Brain microvascular endothelial cell (primary cell): Measurements from ENCODE around the gene CD33.

ENCODE experiments used
- DNase-seq: peaks from one replicate; pipeline ENCODE4 v3.0.0-alpha.2; 2020
- H3K27ac ChIP-seq: fragments of 250-450 bp; sonication (Bioruptor Pico); 2 replicates; pipeline ENCODE4 v1.5.1; 2020; ENCODE audit warnings: mild to moderate bottlenecking, moderate library complexity
- H3K27me3 ChIP-seq: fragments of 250-450 bp; sonication (Bioruptor Pico); replicated peaks from 2 replicates; pipeline ENCODE4 v1.5.1; 2020; ENCODE audit warnings: mild to moderate bottlenecking
- H3K36me3 ChIP-seq: fragments of 250-450 bp; sonication (Bioruptor Pico); replicated peaks from 2 replicates; pipeline ENCODE4 v1.5.1; 2020; ENCODE audit warnings: mild to moderate bottlenecking
- H3K4me3 ChIP-seq: 2 replicates; pipeline ENCODE4 v1.5.1; 2011; ENCODE audit warnings: low read depth, mild to moderate bottlenecking, control low read depth, low read length, moderate library complexity
- in situ Hi-C: cut with HindIII; loops from 2 replicates; pipeline ENCODE4 v1.10.0; 2017; ENCODE audit warnings: low sequenced_read_pairs, low pct_ligation_motif_present
- TF ChIP-seq, protein P1 (sequence below): IDR thresholded peaks from 2 replicates; pipeline ENCODE4 v1.5.1; 2011; ENCODE audit warnings: low read depth, mild to moderate bottlenecking, moderate library complexity, low read length, control low read depth, inconsistent platforms; ENCODE audit errors: missing control alignments

CD33 gene

GRCh38 chr19:51227326-51227725, 2.4 kb downstream of the CD33 start:
- Histone ChIP-seq H3K36me3 (no peaks in the 10 kb centered on the region), H3K4me3 (no peak overlapping the region), H3K27ac (no peak overlapping the region), H3K27me3 (no peaks in the 10 kb centered on the region)
- TF ChIP-seq, protein P1, sequence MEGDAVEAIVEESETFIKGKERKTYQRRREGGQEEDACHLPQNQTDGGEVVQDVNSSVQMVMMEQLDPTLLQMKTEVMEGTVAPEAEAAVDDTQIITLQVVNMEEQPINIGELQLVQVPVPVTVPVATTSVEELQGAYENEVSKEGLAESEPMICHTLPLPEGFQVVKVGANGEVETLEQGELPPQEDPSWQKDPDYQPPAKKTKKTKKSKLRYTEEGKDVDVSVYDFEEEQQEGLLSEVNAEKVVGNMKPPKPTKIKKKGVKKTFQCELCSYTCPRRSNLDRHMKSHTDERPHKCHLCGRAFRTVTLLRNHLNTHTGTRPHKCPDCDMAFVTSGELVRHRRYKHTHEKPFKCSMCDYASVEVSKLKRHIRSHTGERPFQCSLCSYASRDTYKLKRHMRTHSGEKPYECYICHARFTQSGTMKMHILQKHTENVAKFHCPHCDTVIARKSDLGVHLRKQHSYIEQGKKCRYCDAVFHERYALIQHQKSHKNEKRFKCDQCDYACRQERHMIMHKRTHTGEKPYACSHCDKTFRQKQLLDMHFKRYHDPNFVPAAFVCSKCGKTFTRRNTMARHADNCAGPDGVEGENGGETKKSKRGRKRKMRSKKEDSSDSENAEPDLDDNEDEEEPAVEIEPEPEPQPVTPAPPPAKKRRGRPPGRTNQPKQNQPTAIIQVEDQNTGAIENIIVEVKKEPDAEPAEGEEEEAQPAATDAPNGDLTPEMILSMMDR = no peak
- DNase-seq = no peak
- in situ Hi-C loops = no loop called here

DNA sequence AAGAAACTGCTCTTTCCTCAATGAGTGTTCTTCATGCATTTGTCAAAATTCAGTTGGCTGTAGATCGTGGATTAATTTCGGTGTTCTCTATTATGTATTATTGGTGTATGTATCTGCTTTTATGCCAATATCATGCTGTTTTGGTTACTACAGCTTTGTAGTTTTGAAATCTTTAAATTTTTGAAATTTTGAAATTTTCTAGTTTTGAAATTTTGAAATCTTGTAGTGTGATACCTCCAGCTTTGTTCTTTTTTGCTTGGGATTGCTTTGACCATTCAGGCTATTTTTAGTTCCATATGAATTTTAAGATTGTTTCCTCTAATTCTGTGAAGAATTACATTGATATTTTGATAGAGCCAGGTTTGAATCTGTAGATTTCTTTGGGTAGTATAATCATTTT, 3.1 kb downstream of the CD33 start:
- H3K36me3 ChIP-seq = no peaks in the 10 kb centered on the region
- in situ Hi-C loops = no loop called here
- no peak for DNase-seq
- H3K27ac ChIP-seq = no peak overlapping the region
- no peaks in the 10 kb centered on the region for H3K27me3 ChIP-seq
- TF ChIP-seq, protein P1 = no peak
- H3K4me3 ChIP-seq = no peak overlapping the region

DNA sequence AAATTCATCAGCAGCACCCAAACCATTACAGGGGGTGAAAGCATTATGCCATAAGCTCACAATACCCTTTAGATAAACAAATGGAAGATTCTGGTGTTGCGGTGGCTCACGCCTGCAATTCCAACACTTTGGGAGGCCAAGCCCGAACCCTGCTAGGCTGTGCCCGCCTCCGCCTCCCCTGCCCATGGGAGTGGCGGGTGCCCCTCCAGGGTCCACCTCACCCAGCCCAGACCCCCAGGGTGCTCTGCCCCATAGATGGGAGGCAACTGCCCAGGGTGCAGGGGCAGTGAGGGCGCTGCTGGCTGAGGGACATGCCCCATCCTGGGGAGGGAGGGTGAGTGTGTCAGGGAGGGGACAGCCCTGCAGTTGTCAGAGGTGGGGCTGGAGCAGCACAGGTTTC, 16.0 kb downstream of the CD33 start:
- in situ Hi-C loops = no loop called here
- no peaks in the 10 kb centered on the region for H3K27me3 ChIP-seq
- no peak overlapping the region for H3K27ac ChIP-seq
- H3K4me3 ChIP-seq = no peak overlapping the region
- no peaks in the 10 kb centered on the region for H3K36me3 ChIP-seq
- TF ChIP-seq, protein P1 = no peak
- DNase-seq = no peak

DNA sequence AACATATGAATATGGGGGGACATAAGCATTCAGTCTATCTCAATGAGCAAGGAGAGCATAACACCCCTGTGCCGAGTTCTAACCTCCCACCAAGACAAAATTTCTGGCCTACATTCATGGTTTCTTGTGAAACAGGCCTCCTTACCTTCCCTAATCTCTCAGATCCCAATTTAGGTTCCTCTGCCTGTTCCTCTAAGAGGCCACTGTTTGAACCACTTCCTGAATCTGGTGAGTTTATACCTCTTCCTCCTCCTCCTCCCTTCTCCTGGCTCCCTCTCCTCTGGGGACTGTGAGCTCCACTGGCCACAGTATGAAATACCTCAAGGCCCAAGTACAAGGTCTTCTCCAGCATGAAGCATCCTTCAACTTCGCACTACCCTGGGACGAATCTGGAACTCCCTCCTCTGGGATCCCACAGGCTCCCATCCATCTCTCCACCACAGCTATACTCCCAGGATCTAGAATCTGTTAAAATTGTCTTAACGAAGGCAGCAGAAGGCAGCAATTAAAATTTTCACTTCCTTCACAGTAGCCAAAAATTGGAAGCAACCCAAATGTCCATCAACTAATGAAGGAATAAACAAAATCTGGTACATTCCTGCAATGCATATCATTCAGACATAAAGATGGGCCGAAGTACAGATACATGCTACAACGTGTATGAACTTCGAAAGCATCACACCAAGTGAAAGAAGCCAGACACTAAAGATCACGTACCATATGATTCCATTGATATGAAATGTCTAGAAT, 18.2 kb downstream of the CD33 start:
- no peaks in the 10 kb centered on the region for H3K27me3 ChIP-seq
- TF ChIP-seq, protein P1 = no peak
- in situ Hi-C loops = no loop called here
- no peak overlapping the region for H3K27ac ChIP-seq
- no peak for DNase-seq
- no peak overlapping the region for H3K4me3 ChIP-seq
- no peaks in the 10 kb centered on the region for H3K36me3 ChIP-seq

DNA sequence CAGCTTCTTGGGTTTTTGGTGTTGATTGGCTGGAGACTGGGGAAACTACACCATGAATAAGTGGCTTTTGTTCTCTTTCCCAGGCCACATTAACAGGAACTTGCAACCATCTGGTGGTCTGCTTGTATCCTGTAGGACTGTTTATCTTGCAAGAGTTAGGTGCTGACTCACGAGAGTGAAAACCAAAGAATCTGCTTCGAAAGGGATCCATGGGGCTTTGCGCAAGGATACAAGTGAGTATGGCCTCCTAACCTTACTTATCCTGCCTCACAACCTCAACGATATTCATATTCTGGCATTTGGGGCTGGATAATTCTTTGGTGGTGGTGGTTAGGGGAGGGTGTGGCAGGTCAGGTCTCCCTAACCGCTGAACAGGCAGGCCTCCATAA, 21.3 kb downstream of the CD33 start:
- Histone ChIP-seq H3K27me3 (no peaks in the 10 kb centered on the region), H3K27ac (no peak overlapping the region), H3K4me3 (no peak overlapping the region), H3K36me3 (no peaks in the 10 kb centered on the region)
- TF ChIP-seq, protein P1 = no peak
- in situ Hi-C loops = no loop called here
- peak; percentile 35 for DNase-seq

DNA sequence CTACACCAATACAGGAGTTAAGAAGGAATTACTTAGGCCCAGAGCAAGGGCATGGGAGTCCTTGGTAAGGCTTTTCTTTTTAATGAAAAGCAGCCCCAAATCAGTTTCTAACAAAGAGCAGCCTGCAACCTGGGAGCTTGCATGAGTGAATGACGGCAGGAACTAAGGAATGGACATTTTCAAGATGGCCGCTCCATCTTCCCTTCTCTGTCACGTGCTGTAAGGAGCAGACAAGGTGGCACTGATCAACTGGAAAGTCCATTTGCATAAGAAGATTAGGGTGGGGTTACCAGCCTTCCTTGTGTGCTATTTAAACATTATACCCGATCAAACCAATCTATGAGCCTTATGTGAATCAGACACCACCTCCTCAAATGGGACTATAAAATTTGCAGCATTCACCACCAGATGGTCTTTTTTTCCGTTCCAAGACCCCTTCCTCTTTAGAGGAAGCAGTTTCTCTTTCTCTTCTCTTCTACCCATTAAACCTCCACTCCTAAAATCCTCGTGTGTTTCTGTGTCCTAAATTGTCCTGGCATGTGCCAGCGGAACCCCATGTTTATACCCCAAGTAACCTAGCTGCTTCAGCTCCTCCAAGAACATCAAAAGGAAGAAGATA, 23.2 kb downstream of the CD33 start:
- no peak for DNase-seq
- H3K27me3 ChIP-seq = no peaks in the 10 kb centered on the region
- no peak overlapping the region for H3K27ac ChIP-seq
- TF ChIP-seq, protein P1 = no peak
- in situ Hi-C loops = no loop called here
- no peaks in the 10 kb centered on the region for H3K36me3 ChIP-seq
- H3K4me3 ChIP-seq = no peak overlapping the region
